ENCODE data around the gene PDIA5. TPM values are rescaled to one million over a fixed set of nuclear protein-coding genes. Genes with fewer than 3 reads are reported as not detected.

Gene PDIA5
- total RNA-seq, 2 experiments from 2014 or later, result 8.1 to 11.7 TPM

GRCh38 chr3:123102249-123102648 is 35.4 kb downstream of the PDIA5 start:
- Histone ChIP-seq H2AFZ (ENCODE audit: low read length) (no peak overlapping the region), H3K27ac (ENCODE audit: low read depth, low read length, poor library complexity, severe bottlenecking) (no peak overlapping the region), H3K4me3 (ENCODE audit: low read depth, low read length, poor library complexity, severe bottlenecking) (no peak overlapping the region), H3K4me2 (ENCODE audit: low read length) (no peak overlapping the region), H3K4me1 (ENCODE audit: insufficient read depth, low read length, poor library complexity, severe bottlenecking) (peaks cover 9% of the 10 kb centered on the region), H4K20me1 (ENCODE audit: insufficient read depth, low read length) (no peaks in the 10 kb centered on the region), H3K9me2 (ENCODE audit: insufficient read depth, low read length) (no peaks in the 10 kb centered on the region), H3K36me3 (ENCODE audit: insufficient read depth, low read length) (no peaks in the 10 kb centered on the region), H3K79me2 (ENCODE audit: insufficient read depth, low read depth, low read length) (no peaks in the 10 kb centered on the region), H3K9me3 (ENCODE audit: low read length) (no peaks in the 10 kb centered on the region)
- no peak for TF ChIP-seq CTCF (conservative IDR thresholded peaks at IDR 0.05; ENCODE audit: low read length)
- TF ChIP-seq EZH2phosphoT487 (IDR thresholded peaks at IDR 0.05; ENCODE audit: borderline replicate concordance, low read depth, low read length), result no peak
- no TSS peak for BruUV-seq (replicated peaks)
- ChIA-PET CTCF (ENCODE audit: unreplicated experiment) (no interaction called here), POLR2A (interaction anchor here (0.8 to 2.0 kb wide), 2 partner anchors 11 to 15 kb away, joined by 3 to 4 read pairs; no protein-coding TSS in a partner anchor)
- intact Hi-C loops (cut with micrococcal nuclease; ENCODE audit: unreplicated experiment), result no loop called here
- no peak for DNase-seq (ENCODE audit: low spot score)

- CTCF ChIA-PET (ENCODE audit: unreplicated experiment), result no interaction called here
Measured at GRCh38 chr3:123102826-123103225, 36.0 kb downstream of the PDIA5 start.

More at GRCh38 chr3:123102826-123103225, 36.0 kb downstream of the PDIA5 start:
- Histone ChIP-seq H3K4me2 (ENCODE audit: low read length) (no peak overlapping the region), H3K27ac (ENCODE audit: low read depth, low read length, poor library complexity, severe bottlenecking) (no peak overlapping the region), H3K4me1 (ENCODE audit: insufficient read depth, low read length, poor library complexity, severe bottlenecking) (peaks cover 9% of the 10 kb centered on the region), H2AFZ (ENCODE audit: low read length) (no peak overlapping the region), H3K79me2 (ENCODE audit: insufficient read depth, low read depth, low read length) (no peaks in the 10 kb centered on the region), H3K9me2 (ENCODE audit: insufficient read depth, low read length) (no peaks in the 10 kb centered on the region), H3K4me3 (ENCODE audit: low read depth, low read length, poor library complexity, severe bottlenecking) (no peak overlapping the region), H4K20me1 (ENCODE audit: insufficient read depth, low read length) (no peaks in the 10 kb centered on the region), H3K36me3 (ENCODE audit: insufficient read depth, low read length) (no peaks in the 10 kb centered on the region), H3K9me3 (ENCODE audit: low read length) (no peaks in the 10 kb centered on the region)
- no peak for TF ChIP-seq CTCF (conservative IDR thresholded peaks at IDR 0.05; ENCODE audit: low read length)
- no peak for TF ChIP-seq EZH2phosphoT487 (IDR thresholded peaks at IDR 0.05; ENCODE audit: borderline replicate concordance, low read depth, low read length)
- POLR2A ChIA-PET, result interaction anchor here (0.8 to 2.0 kb wide), 2 partner anchors 10 to 15 kb away, joined by 3 to 4 read pairs; no protein-coding TSS in a partner anchor
- intact Hi-C loops (cut with micrococcal nuclease; ENCODE audit: unreplicated experiment), result no loop called here
- no TSS peak for BruUV-seq (replicated peaks)
- DNase-seq (ENCODE audit: low spot score), result no peak
